ENCODE measurements around the gene TANK.

DNA sequence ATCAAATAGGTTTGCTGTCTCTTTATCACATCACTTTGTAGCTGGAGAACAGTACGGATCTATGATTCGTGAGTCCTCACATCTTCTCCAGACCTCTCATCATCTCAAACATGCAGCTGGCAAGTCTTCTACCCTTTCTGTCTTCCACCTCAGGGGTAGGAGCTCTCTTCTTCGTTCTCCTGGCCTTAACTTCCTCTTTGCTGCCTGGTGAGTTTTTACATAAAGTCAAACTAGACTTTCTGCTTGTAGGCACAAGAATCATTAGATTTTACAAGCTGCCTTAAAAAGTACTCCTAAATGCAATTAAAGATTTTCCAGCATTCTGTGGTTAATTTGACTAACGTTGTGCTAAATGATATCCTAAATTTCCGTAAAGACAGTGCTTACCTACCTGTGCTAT, 43.7 kb upstream of the TANK start:
- TF ChIP-seq, protein P1, sequence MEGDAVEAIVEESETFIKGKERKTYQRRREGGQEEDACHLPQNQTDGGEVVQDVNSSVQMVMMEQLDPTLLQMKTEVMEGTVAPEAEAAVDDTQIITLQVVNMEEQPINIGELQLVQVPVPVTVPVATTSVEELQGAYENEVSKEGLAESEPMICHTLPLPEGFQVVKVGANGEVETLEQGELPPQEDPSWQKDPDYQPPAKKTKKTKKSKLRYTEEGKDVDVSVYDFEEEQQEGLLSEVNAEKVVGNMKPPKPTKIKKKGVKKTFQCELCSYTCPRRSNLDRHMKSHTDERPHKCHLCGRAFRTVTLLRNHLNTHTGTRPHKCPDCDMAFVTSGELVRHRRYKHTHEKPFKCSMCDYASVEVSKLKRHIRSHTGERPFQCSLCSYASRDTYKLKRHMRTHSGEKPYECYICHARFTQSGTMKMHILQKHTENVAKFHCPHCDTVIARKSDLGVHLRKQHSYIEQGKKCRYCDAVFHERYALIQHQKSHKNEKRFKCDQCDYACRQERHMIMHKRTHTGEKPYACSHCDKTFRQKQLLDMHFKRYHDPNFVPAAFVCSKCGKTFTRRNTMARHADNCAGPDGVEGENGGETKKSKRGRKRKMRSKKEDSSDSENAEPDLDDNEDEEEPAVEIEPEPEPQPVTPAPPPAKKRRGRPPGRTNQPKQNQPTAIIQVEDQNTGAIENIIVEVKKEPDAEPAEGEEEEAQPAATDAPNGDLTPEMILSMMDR (conservative IDR thresholded peaks at IDR 0.05; ENCODE audit: low read length): no peak
- TF ChIP-seq EZH2phosphoT487 (IDR thresholded peaks at IDR 0.05; ENCODE audit: borderline replicate concordance, low read depth, low read length): no peak

Measured in OCI-LY7 (cell line).